CD4-positive, alpha-beta T cell treated with Interleukin-15 for 1 hour (primary cell): ENCODE data around the gene PRKCB.
A peak's percentile ranks its signal among the peaks of the same experiment; 100 is the strongest.

ENCODE experiments used
- DNase-seq: peaks from one replicate; pipeline ENCODE4 v3.0.0-alpha.2; 2020

Gene PRKCB

DNA sequence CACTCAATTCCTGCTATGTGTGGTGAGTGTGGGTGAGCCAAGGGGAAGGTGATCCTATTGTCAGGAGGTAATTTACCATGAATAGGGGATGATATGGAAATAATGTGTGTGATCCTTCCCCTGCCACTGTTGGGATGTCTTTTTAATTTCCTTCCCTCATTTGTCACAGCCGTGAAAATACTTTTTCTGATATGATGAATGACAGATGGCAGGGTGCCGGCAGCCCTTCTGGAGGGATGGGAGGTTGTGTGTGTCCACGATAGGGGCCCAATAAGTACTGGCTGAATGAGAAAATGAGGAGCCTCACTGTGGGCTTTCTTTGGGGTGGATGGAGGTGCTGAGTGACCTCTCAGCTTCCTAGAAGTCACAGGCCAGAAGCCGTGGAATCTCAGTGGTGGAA is 109.5 kb downstream of the PRKCB start:
- no peak for DNase-seq

DNA sequence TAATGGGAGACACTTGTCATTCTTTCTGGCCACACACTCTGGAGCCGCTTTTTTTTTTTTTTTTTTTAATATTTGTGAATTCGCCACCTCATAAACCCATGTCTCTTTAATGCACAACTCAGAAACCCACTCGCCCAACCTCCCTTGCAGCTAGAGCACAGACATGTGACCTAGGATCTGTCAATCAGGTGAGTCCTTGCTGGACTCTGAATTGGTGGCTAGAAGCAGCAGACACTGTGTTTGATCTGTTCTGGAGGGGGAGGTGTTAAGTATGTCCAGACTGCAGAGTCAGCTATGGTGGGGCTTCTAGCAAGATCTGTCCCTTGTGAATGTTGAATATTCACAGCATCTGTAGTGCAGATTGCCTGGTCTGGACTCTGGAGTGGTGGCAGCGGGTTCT is 112.1 kb downstream of the PRKCB start:
- DNase-seq: no peak

DNA sequence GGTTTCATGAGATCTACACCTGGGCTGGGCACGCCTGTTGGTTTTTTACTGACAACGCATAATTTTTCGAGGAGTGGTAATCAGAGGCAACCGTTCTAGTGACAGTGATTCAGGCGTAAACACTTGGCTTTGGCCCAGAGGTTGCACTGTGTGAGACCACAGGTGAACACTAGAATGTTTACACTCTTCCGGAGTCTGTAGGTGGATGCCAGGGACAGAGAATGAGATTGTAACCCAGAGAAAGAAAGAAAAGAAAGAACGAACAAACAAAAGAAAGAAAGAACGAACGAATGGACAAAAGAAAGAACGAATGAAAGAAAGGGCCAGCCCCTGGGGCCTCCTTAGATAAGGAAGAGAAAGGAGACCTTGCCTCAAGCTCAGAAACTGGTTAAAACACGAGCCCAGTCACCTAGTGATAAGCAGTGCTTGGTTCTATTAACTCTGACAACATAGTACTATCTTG is 113.2 kb downstream of the PRKCB start:
- peak; percentile 53 for DNase-seq

DNA sequence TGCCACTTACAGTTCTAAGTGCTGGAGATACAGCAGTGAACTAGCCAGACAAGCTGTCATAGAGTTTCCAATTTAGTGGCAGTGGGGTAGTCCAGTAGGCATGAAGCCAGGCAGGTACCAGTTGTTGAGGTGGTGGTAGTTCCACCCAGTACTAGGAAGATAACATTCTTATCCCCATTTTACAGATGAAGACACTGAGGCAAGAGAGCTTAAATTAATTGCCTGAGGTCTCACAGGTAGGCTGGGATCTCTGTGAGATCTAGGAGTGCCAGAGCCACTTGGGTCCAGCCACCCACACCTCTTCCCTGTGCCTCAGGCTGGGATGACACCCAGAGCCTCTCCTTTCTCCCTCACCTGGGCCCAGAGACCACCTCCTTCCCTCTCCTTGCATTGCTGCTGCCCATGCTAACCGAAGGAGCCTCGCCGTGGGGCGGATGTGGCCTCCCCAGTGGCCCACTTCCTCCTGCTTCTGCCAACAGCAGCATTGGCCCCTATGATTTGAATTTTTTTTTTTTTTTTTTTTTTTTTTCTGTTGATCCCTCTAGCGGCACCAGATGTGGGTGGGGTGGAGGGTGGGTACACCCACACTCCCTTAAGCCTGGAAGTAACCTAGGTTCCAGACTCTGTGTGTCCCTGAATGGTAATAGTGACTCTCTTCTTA is 114.0 kb downstream of the PRKCB start:
- peak; percentile 75 for DNase-seq

DNA sequence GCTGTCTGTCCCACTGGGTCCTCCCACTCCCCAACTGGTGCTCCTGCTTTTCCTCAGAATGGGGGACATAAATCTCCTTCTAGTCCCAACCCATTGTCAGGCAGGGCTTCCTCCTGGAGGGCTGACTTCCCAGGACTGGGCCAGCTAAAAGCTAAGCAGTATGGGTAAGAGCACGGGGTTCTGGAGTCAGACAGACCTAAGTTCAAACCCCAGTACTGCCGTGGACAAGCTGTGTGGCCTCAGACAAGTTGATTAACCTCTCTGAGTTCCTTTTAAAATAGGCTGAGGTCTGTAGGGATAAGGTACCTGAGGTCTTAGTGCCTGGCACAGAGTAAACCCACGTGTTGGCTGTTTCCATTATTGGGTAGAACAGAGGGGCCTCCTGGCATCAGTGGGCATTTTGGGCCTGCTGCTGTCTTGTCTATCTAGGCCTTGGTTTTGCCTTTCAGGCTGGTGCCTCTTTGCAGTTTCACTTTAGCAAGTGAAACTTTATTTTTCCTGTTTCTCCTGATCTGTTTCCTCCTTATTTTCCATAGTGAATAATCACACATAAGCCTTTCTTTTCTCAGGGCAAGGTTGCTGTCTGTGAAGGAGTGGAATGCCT is 114.6 kb downstream of the PRKCB start:
- no peak for DNase-seq

DNA sequence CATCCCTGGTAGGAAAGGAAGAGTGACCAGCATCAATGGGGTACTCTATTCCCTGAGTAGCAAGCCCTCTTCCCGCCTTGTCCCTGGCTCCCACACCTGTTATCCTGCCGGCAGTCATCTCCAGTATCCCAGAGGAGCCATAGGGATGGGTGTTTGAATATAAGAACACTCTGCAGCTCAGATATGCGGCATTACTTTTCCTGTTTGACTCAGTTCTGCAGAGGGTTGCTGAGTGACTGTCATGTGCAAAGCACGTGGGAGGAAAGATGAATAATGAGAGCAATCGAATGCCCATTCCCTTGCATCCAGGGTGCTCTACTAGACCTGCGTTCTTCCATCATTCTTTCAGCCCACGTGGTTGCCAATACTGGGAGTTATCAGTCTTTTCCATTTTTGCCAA is 115.1 kb downstream of the PRKCB start:
- DNase-seq: no peak

DNA sequence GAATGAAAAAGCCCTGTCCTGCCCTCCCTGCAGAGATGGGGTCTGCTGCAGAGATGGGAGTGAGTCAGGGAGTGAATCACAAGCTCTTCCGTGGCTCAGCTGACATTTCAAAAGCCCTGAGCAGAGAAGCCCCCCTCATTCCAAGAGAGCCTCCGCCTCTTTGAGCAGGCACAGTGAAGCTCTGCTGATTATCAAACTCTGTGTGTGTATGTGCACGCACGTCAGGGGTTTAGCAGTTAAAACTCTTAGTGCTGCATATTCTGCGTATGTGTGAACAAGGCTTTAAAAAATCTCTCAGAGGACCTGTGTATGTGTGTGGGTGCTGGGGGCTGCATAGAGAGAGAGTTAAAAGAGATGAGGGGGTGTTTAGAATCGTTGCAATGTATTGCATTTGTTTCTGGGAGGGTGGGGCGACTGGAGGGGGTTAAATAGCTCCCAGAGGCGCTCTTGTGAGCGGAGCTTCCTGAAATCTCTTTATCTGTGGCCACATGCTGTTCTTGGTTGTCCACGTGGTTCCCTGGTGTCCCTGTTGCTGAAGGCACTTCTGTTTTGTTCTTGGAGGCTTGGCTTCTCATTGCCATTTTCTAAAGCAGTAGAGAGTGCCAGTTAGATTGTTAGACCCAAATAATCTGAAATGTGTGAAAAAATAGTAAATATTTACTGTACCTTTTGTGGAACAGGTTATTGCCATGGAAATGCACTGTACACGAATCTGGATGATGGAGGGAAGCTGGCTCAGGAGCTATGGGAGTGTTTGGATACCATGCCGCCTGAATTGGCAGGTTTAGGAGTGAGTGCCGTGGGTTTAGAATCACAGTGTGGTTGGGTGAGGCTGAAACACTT is 116.6 kb downstream of the PRKCB start:
- peak; percentile 25 for DNase-seq

DNA sequence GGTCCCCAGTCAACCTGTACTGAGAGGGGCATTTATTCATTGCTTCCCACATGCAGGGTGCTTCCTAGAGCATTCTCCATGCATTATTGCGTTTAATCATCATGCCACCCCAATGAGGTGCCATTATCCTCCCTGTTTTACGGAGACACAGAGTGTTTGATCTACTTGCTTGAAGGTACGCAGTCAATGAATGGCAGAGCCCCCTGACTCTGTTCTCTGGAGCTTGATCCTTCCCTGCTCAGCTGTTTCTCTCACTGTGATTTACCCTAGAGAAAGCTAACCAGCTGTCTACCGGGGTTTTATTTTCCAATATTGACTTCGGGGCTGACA is 117.2 kb downstream of the PRKCB start:
- no peak for DNase-seq

DNA sequence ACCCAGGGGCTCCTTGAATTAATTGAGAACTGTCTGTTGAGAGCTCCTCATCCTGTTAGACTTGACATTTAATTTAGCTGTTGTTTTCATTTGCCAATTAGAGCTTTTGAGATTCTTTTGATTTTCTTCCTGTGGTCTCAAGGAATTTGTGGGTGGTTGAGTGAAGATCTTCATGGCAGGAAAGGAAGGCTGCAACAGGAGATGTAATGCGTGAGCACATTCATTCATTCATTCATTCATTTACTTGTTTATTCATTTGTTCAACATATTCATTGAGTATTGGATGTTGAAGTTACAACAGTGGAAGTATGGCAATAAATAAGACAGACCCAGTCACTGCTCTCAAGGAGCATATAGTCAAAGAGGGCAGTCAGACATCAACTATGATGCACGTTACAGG is 117.7 kb downstream of the PRKCB start:
- no peak for DNase-seq

DNA sequence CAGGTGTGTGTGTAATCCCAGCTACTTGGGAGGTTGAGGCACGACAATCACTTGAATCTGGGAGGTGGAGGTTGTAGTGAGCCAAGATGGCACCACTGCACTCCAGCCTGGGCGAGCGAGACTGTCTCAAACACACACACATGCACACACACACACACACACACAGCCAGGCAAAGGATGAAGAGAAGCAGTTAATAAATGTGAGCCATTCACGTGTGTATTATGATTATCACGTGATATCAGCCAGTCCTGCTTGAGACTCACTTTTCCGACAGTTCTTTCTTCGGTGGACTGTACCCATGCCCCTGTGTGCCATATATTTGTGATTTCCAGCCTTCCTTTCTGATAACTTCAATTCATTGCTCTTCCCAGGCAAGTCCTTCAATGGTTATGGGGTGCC is 119.3 kb downstream of the PRKCB start:
- DNase-seq: no peak

DNA sequence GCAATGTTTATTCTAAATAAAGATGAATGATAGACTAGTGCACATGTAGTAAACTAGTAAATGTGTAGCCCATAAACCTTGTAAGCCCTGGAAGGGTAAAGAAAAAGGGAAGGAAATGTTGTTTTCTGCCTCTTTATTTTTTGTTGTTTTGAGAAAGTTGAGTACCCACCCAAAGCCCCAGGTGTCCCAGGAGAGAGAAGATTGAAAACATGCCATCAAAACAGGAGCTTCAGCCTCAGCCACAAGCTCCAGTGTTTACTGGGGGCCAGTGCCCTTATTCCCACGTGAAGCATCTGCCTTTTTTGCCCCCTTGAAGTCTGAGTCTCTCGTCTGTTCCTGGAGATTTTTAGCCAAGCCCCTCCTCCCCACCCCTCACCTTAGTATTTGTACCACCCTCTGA is 121.5 kb downstream of the PRKCB start:
- no peak for DNase-seq

DNA sequence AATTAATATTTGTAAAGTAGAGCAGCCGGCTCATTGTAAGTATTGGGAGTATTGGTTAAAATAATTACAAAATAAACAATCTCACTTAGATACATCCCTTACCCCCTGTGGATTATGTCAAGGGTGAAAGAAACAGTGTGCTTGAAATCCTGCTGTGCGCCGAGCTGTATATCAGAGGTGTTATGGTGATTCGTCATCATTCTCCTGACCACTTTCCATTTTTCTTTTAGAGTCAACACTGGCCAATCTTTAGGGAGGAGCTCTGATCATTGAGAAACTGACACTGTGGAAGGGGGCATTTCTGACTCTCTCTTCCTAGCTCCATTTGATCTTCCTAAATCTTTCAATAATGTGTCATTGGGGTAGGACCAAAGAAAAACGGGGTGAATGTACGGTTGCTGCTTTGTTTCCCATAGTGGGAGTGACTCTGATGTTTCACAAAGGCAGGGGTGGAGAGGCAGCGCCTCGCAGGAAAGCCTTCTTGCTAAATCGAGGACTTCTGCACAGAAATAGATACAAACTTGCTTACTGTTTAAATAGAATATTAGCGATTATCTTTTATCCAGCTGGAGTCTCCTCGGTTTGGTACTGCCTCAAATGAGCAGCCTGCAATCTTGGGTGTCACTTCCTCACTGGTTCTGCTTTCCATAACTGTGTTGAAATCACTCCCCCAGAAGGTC is 123.4 kb downstream of the PRKCB start:
- no peak for DNase-seq

DNA sequence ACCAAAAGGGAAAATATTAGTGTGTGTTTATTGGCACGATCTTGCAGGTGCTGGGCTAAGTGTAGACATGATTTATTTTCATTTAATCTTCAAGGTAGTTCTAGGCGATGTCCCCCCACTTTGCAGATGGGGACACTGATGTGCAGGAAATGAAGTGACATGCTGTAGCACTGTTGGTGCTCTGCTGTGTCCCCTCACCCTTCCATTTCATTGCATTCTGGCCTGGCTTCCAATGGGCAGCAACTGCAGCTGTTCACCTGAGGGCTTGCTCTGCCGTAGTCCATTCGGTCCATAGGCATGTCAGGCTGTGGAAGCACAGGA is 123.9 kb downstream of the PRKCB start:
- no peak for DNase-seq

DNA sequence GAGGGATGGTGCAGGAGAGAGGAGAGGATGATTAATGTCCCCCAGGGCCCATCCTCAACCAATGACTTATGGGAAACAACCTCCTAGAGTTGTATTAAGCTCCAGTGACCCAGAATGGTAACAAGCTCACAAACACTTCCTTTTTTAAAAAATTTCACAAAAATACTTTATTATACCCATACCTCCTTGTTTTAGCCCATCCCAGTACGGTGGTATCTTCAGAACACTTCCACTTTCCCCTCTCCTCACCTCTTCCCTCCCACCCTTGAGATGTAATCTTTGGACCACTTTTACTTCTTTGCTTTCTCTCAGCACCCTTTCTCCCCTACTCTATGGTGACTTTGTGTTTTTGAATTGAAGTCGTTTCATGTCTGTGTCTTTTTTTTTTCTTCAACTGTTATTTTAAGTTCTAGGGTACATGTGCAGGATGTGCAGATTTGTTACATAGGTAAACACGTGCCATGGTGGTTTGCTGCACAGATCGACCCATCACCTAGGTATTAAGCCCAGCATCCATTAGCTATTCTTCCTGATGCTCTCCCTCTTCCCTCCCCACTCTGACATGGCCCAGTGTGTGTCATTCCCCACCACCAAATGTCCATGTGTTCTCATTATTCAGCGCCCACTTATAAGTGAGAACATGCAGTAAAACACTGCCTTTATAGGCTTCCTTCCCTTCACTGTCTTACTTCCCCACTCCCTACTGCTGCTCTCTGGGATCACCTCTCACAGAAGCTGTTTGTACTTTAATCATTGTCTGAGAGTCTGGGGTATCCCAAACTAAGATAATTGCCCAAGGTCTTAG is 124.5 kb downstream of the PRKCB start:
- DNase-seq: no peak

DNA sequence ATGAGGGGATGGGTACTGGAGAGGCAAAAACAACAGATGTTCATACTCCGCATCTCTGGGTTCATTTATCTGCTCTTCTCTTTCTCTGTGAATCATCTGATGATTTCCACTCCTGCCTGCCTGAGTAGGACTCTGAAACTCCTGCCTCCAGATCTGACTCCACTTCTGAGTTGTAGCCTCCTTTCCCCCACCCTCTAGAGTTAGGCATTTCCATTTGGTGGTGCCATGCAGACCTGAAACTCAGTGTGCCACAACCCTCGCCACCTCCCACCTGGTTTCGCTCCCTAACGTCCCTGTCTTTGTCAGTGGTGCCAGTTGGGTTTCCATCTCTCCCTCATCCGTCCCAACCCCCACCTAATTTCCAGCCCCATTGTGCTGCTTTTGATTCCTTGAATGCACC is 126.2 kb downstream of the PRKCB start:
- DNase-seq: no peak

DNA sequence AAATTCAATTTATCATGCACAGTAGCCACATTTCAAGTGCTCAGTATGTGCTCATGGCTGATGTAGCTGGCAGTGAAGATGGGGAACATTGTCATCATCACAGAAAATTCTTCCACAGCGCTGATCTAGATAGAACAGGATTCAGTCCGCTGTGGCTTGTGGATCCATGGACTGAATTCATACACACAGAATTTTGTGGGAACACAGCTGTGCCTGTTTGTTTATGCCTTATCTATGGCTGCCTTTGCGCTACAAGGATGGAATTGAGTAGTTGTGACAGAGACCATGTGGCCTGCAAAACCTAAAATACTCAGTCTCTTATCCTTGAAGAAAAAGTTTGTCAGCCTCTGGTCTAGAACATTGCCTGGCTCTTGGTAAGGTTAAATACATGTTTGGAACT is 128.4 kb downstream of the PRKCB start:
- no peak for DNase-seq

DNA sequence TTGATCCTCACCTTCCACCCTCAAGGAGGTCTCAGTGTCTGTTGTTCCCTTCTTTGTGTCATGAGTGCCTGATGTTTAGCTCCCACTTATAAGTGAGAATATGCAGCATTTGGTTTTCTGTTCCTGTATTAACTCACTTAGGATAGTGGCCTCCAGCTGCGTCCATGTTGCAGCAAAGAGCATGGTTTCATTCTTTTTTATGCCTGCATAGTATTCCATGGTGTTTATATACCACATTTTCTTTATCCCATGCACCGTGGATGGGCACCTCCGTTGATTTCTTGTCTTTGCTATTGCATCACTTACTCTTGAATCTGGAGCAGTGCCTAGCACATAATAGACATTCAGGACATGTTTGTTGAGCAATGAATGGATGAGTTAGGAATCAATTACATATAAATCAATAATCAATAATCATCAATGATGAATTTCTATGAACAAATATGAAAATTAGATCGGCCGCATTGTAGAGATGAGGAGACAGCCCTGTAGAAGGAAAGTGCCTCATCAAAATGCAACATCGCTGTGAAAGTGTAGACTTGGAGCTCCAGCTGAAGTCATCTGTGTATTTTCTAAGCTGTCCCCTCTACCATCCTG is 129.5 kb downstream of the PRKCB start:
- DNase-seq: no peak

DNA sequence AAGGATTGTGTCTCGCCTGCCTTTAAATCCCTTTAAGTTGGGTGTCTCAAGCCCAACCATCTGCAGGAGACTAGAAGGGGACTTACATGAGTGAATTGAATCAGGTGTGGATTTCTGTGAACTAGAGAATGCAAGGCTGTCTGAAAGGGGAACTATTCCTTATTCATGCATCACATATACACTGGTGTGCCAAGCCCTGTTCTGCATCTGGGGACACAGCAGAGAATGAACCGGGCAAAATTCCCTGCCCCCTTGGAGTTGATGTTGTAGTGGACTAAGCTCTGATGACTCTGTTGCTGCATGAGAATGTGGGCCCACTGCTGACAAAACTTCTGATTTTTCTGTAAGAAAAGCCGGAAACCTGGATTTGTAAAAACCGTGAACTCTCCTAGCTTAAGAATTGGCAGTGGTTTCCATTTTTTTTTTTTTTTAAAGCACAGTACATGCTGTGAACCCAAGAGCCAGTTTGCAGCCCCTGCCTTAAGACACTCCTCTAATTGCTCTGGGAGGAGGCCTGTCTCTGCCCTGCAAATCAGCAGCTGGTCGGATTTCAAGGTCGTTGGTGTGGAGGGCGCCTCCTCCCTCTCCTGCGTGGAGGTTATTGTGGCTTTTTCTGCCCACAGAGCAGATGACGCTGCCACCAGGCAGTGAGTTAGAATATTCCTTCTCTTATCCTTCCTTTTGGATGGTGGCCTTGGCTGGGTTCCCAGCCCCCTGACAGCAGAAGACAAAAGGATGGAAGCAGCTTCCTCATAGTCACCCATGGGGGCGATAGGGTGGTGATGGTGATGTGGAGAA is 131.0 kb downstream of the PRKCB start:
- DNase-seq: no peak

DNA sequence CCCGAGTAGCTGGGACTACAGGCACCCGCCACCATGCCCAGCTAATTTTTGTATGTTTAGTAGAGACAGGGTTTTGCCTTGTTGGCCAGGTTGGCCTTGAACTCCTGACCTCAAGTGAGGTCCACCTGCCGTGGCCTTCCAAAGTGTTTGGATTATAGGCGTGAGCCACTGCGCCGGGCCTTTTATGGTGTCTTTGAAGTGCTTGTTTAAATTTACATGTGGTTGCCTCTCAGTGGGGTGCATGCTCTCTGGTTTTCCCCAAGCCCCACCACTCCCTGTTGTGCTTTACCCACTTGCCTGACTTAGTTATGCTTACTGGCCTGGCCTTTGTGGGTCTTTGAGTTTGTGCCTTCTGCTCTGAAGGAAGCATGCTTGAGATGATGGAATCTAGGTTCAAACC is 132.0 kb downstream of the PRKCB start:
- DNase-seq: no peak

DNA sequence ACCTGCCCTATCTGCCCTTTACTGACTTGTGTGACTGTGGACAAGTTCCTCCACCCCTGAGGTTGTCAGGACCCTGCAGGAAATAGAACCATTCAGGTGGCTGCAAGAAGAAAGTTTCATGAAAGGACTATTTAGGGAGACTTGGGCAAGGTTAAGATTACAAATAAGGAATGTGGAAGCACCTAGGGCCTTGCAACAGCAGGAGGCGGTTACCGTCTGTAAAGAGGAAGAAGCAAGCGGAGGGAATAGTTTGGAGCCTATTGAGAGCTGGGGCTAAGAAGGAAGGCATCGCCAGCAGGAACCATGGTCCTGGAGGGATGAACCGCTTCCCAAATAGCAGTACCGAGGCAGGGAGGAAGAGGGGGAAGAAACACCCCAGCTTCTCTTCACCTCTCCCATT is 132.4 kb downstream of the PRKCB start:
- no peak for DNase-seq

DNA sequence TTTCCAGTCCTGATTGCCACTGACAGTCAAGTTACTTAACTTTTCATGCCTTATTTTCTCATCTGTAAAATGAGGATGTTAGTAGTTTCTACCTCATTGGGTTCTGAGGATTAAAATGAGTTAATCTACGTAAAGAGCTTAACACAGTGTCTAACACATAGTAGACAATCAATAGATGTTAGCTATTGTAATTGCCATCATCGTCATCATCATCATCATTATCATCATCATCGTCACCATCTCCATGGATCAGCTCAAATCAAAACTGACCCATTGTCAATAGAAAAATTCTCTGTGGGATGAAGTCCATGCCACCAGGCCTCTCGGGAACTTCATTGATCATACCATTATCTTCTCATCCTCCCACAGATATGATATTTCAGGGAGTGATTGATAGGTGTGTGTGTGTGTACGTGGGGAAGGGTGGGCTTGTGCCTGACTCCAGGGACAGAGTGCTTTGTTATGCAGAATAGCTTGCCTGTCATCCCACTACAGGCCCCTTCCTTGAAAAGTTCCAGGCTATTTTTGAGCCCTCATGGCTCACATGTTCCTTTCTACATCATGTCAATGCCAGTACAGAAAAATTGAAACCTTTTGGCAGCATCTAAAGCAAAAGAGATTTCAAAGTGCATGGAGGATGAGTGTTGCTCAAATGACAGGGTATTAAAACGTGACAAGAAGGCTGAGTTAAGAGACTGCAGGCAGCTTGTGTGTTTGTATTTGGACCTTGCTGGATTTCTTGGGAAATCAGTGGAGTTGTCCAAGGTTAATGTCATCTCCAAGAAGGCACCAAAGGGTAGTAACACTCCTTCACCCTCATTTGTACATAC is 133.9 kb downstream of the PRKCB start:
- no peak for DNase-seq
